ENCODE data around the gene JPT1. TPM values are rescaled to one million over a fixed set of nuclear protein-coding genes. Genes with fewer than 3 reads are reported as not detected.

The JPT1 gene
- total RNA-seq, 1 experiment from 2014 or later, result 360 TPM

Other genes starting within 250 kb of the JPT1 start
- not detected in 2 replicates for gene USH1G, start 231.3 kb downstream of the JPT1 start, total RNA-seq (2014; rRNA removed; shearing (Covaris generic))
- gene OTOP2, start 230.2 kb downstream of the JPT1 start, total RNA-seq (2014; rRNA removed; shearing (Covaris generic)), result not detected in 2 replicates
- gene OTOP3, start 218.6 kb downstream of the JPT1 start, total RNA-seq (2014; rRNA removed; shearing (Covaris generic)), result not detected in 2 replicates
- gene HID1, start 181.8 kb downstream of the JPT1 start, total RNA-seq (2014; rRNA removed; shearing (Covaris generic)), result 0.39 TPM in 1 of 2 replicates, not detected in the other
- gene CDR2L, start 166.9 kb downstream of the JPT1 start, total RNA-seq (2014; rRNA removed; shearing (Covaris generic)), result 7.0 and 13.6 TPM in 2 replicates
- 55.7 and 65.0 TPM in 2 replicates for gene MRPL58, start 141.8 kb downstream of the JPT1 start, total RNA-seq (2014; rRNA removed; shearing (Covaris generic))
- 440 and 491 TPM in 2 replicates for gene ATP5PD, start 107.5 kb downstream of the JPT1 start, total RNA-seq (2014; rRNA removed; shearing (Covaris generic))
- 18.9 and 25.1 TPM in 2 replicates for gene KCTD2, start 107.3 kb downstream of the JPT1 start, total RNA-seq (2014; rRNA removed; shearing (Covaris generic))
- 0.07 TPM in 1 of 2 replicates, not detected in the other for gene SLC16A5, start 66.6 kb downstream of the JPT1 start, total RNA-seq (2014; rRNA removed; shearing (Covaris generic))
- gene ARMC7, start 44.5 kb downstream of the JPT1 start, total RNA-seq (2014; rRNA removed; shearing (Covaris generic)), result 4.8 and 6.1 TPM in 2 replicates
- gene NT5C, start 22.8 kb downstream of the JPT1 start, total RNA-seq (2014; rRNA removed; shearing (Covaris generic)), result 28.7 and 39.4 TPM in 2 replicates
- gene SUMO2, start 28.4 kb upstream of the JPT1 start, total RNA-seq (2014; rRNA removed; shearing (Covaris generic)), result 170 and 171 TPM in 2 replicates
- gene NUP85, start 51.2 kb upstream of the JPT1 start, total RNA-seq (2014; rRNA removed; shearing (Covaris generic)), result 42.4 and 45.4 TPM in 2 replicates
- 10.2 and 18.1 TPM in 2 replicates for gene GGA3, start 107.1 kb upstream of the JPT1 start, total RNA-seq (2014; rRNA removed; shearing (Covaris generic))
- 36.4 and 44.7 TPM in 2 replicates for gene MRPS7, start 107.4 kb upstream of the JPT1 start, total RNA-seq (2014; rRNA removed; shearing (Covaris generic))
- 14.3 and 19.4 TPM in 2 replicates for gene MIF4GD, start 116.7 kb upstream of the JPT1 start, total RNA-seq (2014; rRNA removed; shearing (Covaris generic))
- gene SLC25A19, start 134.9 kb upstream of the JPT1 start, total RNA-seq (2014; rRNA removed; shearing (Covaris generic)), result 6.7 and 12.5 TPM in 2 replicates